GM18499 (cell line): ENCODE data around the gene RNU7-1.

Experiments used
- ATAC-seq: cut with Tn5 transposase; IDR thresholded peaks from one replicate; pipeline ENCODE4 v1.9.1; 2021; ENCODE audit warnings: moderate number of reproducible peaks; ENCODE audit not compliant: insufficient read depth, unreplicated experiment

Gene RNU7-1

GRCh38 chr12:6917491-6918231 lies 26.0 kb upstream of the RNU7-1 start:
- no peak for ATAC-seq

DNA sequence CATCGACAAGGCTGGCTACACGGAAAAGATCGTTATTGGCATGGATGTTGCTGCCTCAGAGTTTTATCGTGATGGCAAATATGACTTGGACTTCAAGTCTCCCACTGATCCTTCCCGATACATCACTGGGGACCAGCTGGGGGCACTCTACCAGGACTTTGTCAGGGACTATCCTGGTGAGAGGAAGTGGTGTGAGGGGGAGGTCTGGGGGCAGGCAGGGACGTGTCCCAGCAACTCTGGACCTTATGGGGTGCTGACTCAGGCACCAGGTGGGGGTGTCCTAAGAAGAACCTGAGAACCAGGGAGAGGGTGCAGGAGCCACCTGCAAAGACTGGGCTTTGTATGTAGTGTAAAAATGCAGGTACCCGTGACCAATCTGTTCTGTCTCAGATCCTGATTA lies 24.0 kb upstream of the RNU7-1 start:
- ATAC-seq = no peak

DNA sequence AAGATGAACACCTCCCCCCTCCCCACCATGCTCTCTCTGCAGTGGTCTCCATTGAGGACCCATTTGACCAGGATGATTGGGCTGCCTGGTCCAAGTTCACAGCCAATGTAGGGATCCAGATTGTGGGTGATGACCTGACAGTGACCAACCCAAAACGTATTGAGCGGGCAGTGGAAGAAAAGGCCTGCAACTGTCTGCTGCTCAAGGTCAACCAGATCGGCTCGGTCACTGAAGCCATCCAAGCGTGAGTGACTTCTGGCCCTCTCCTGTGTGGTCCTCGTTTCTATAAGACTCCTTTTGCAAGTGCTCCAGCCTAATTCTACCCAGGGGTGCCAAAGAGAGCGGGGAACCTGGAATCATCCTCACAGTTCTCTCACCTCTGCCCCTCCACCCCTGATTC lies 22.1 kb upstream of the RNU7-1 start:
- no peak for ATAC-seq

- ATAC-seq = no peak
Observed at GRCh38 chr12:6921996-6922946, 21.3 kb upstream of the RNU7-1 start.

- ATAC-seq = no peak
Observed at GRCh38 chr12:6923003-6923732, 20.4 kb upstream of the RNU7-1 start.

DNA sequence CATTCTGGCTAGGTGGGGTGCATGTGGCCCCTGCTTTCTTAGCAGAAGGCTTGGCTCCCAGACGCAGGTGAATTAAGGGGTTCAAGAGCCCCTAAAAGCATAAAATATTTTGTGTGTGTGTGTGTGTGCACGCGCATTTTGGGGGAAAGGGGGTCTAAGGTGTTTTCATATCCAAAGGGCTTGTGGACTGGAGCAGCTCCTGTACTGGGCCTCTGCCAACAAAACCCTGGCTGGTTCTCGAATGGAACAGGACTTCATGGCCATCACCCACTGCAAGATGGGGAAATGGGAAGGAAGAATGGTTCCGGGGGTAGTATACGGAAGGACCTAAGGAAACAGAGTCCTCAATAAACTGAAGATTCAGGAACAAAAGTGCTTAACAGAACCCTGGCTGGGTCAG lies 19.8 kb upstream of the RNU7-1 start:
- ATAC-seq = no peak

- ATAC-seq = no peak
Observed at GRCh38 chr12:6925239-6925539, 18.4 kb upstream of the RNU7-1 start.

- ATAC-seq = no peak
Observed at GRCh38 chr12:6925540-6926279, 17.9 kb upstream of the RNU7-1 start.

DNA sequence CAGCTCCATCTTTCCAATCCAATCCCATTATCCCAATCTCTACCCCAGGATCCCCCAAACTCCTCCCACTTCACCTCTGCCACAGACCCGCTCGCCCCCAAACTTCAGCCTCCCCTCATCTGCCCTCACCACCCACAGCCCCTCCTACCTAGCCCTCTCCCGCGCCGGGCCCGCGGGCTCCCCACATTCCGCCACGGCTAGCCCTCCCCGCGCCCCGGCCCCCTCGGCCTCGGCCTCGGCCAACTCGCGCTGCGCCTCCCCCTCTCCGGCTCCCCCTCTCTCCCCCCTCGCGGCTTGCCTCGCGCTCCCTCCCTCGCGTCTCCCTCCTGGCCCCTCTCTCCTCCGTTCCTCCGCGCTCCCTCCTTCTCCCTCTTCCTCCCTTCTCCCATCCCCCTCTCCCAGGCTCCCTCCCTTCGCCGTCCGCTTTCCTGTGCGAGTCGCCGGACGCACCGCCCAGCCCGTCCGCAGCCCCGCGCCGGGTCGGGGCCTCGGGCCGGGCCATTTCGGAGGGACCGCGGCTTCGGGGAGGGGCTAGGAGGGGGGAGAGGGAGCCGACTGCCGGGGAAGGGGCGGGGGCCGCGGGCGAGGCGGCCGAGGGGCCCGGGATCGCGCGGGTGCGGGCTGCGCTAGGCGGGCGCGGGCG lies 16.1 kb upstream of the RNU7-1 start, which contains the start of gene ATN1:
Gene ATN1, plus strand, starts transcription at position 581 of the 643 bp plus-strand sequence. CDS start 6,043 bp downstream, outside the sequence.
- ATAC-seq = no peak

DNA sequence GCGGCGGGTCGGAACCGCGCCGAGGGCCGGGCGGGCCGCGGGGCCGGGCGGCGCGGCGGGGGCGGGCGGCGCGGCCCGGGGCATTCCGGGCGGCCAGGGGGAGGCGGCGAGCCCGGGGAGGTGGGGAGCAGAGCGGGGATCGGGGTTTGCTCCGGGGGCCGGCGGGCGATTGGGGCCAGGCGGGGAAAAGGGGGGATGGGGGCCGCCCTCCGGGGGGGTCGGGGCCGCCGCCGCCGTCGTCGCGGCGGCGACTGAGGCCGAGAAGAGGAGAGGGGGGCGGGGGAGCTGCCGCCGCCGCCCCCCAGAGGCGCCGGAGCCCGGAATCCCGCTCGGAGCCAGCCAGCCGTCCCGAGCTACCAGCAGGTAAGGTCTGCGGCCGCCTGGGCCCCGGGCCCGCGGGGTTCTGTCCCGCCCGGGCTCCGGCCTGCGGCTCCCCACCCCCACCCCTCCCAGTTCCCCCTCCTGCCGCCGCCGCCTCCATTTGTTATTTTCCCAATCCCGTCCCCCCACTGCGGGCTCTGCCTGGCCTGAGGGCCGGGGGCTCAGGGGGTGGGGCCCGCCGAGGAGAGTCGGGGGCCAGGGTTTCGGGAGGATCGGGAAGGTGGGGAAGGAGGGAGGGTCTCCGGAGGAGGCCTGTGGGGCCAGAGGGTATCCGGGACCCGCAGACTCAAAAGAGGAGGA lies 15.5 kb upstream of the RNU7-1 start:
- no peak for ATAC-seq

DNA sequence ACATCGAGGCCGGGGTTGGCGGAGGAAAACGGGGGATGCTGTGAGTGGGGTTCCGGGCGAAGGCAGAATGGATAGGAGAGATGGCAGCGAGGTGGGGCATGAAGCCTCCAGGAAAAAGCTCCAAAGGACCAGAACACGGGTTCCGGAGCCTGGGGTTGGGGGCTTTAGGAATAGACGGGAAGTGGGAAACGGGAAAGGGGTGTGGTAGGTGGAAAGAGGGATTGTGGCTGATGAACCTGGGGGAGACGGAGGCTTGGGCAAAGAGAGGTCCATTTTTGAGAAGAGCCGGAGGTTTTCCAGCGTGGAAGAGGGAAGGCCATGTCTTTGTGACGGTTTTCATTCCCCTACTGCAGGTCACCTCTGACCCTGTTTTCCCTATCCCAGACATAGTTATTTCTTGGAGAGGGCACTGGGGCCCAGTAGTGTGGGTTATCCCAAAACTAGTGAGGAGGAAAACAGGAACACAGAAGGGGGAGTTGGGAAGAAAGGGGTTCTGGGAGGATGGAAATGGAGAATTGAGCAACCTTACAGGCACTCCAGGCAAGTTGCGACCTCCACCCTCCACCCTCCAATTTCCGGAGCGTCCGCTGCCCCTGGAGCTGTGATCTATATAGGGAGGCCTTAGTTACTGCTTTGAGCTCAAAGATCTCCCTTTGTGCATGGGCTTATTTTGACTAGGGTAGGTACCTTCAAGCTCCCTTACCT lies 14.8 kb upstream of the RNU7-1 start:
- no peak for ATAC-seq

DNA sequence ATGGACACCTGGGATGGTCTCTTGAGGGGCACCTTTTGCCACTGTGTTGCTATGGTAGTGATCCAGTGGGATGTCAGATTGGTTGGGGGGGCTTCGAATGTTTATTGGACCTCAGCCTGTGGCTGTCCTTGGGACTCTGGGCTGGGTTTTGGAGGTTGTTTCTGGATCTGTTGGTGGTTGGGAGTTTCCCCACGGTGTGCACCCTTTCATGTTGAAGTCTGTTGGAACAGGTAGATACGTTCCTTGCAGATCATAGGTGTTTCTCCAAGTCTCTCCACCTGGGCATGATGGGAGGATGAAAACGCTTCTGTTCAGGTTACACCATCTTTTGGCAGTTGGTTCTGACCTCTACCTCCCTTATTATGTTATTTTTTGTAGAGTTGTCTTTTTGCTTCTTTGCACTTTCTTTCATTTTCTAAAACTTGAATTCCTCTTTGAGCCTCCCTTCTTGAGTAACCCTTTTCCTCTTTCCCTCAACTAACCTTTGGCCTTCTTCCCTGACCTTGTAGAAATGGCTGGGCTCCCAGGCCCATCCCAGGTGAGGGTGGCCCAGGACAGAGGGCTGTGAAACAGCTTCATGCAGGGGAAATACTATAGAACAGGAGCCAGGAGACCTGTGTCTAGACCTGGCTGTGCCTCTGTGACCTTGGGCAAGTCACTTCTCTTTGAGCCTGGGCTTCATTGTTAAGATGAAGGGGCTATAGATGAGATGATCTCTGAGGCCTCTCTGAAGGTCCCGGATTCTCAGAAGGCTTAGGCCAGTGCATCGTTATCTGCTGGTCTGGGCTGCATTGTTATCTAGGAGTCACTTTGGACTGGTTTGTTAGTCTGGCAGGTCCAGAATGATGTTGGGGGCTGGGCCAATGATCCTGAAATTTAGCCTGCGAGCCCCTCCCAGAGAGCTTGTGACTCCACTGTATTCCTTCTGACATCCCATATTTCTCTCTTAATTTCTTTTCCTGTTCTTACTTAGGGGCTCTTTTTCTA lies 13.9 kb upstream of the RNU7-1 start:
- ATAC-seq = no peak

GRCh38 chr12:6932766-6933165 lies 10.8 kb upstream of the RNU7-1 start:
- no peak for ATAC-seq

GRCh38 chr12:6934110-6934509 lies 9.5 kb upstream of the RNU7-1 start:
- ATAC-seq = no peak

- no peak for ATAC-seq
Observed at GRCh38 chr12:6935371-6936193, 8.0 kb upstream of the RNU7-1 start.

- ATAC-seq = no peak
Observed at GRCh38 chr12:6936194-6936635, 7.4 kb upstream of the RNU7-1 start.
